Anterior cingulate cortex (tissue), 58 donors: ENCODE data around the gene ZNF689.
"Not testable (repeated sequence)": the region's sequence is repeated elsewhere in the genome, so short reads cannot be mapped to it uniquely, and the experiment has no call there.

ENCODE experiments used
- DNase-seq, 58 donors: peaks; one replicate each; lab custom pipeline; 2025; lab: John Stamatoyannopoulos, UW

ZNF689 gene

GRCh38 chr16:30602616-30603277 is 7.4 kb downstream of the ZNF689 start:
- peak in 1 of 58 donors; percentile 0 for DNase-seq

GRCh38 chr16:30601966-30602365 is 8.2 kb downstream of the ZNF689 start:
- no peak for DNase-seq

GRCh38 chr16:30600929-30601328 is 9.3 kb downstream of the ZNF689 start:
- no peak for DNase-seq

- DNase-seq = no peak
Observed at GRCh38 chr16:30600215-30600614, 10.0 kb downstream of the ZNF689 start.

GRCh38 chr16:30592871-30593270 is 17.3 kb downstream of the ZNF689 start:
- DNase-seq = no peak

- not testable (repeated sequence) for DNase-seq
Observed at GRCh38 chr16:30590869-30591268, 19.3 kb downstream of the ZNF689 start.

- DNase-seq = not testable (repeated sequence)
Observed at GRCh38 chr16:30589582-30589981, 20.6 kb downstream of the ZNF689 start.

- no peak for DNase-seq
Observed at GRCh38 chr16:30588651-30589050, 21.5 kb downstream of the ZNF689 start.

GRCh38 chr16:30585400-30586191 is 24.6 kb downstream of the ZNF689 start, which contains the start of gene ZNF785:
Gene ZNF785 (minus strand): TSS chr16:30585697. CDS start chr16:30585611, 86 bp downstream.
- peak; percentile 76 to 99 (median 94) for DNase-seq

GRCh38 chr16:30585022-30585399 is 25.2 kb downstream of the ZNF689 start:
- peak in 2 of 58 donors; percentile 56 to 58 for DNase-seq

- no peak for DNase-seq
Observed at GRCh38 chr16:30582611-30583340, 27.4 kb downstream of the ZNF689 start.

- DNase-seq = no peak
Observed at GRCh38 chr16:30581457-30581856, 28.7 kb downstream of the ZNF689 start.

GRCh38 chr16:30574678-30575077 is 35.5 kb downstream of the ZNF689 start:
- no peak for DNase-seq

GRCh38 chr16:30571445-30572322 is 38.5 kb downstream of the ZNF689 start, which contains the start of gene ZNF688:
Gene ZNF688 (minus strand): TSS chr16:30571714. CDS start chr16:30571629, 85 bp downstream.
- DNase-seq = peak; percentile 75 to 98 (median 92)

- DNase-seq = peak in 17 of 58 donors; percentile 13 to 69 (median 47)
Observed at GRCh38 chr16:30570636-30571444, 39.3 kb downstream of the ZNF689 start.

GRCh38 chr16:30569746-30570635 is 40.2 kb downstream of the ZNF689 start:
- no peak for DNase-seq

- no peak for DNase-seq
Observed at GRCh38 chr16:30569281-30569680, 40.9 kb downstream of the ZNF689 start.
